Thoracic aorta (tissue), 2 donors: ENCODE results near the gene PIGU. TPM values are rescaled to one million over a fixed set of nuclear protein-coding genes. Genes with fewer than 3 reads are reported as not detected.

Experiments used
- ATAC-seq: fragments of 150-250 bp; one replicate; pipeline ENCODE4 v1.8.0; 2017; ENCODE audit warnings: low read depth; ENCODE audit not compliant: insufficient number of reproducible peaks, low FRiP score
- DNase-seq: peaks from one replicate; pipeline ENCODE4 v3.0.0-alpha.2; 2020; ENCODE audit warnings: low spot score
- H3K27ac ChIP-seq, 2 donors: fragments of 200-600 bp; sonication (generic); 1 replicate in 1 of 2; 2 replicates in 1 of 2; pipeline ENCODE4 v1.5.1; 2016; ENCODE audit warnings: mild to moderate bottlenecking in 2 of 2, moderate library complexity in 2 of 2
- H3K27me3 ChIP-seq: fragments of 200-600 bp; sonication (generic); replicated peaks from 2 replicates; pipeline ENCODE4 v1.6.0; 2016; ENCODE audit warnings: mild to moderate bottlenecking; ENCODE audit not compliant: insufficient read depth
- H3K36me3 ChIP-seq: fragments of 200-600 bp; sonication (generic); one replicate; pipeline ENCODE4 v1.5.1; 2016
- H3K4me1 ChIP-seq, 2 donors: fragments of 200-600 bp; sonication (generic); 1 replicate in 1 of 2; 2 replicates in 1 of 2; pipeline versions ENCODE4 v1.5.1 to v1.6.0; 2016; ENCODE audit warnings: low read depth in 2 of 2, mild to moderate bottlenecking in 1 of 2; ENCODE audit not compliant: control insufficient read depth in 1 of 2
- H3K4me3 ChIP-seq: fragments of 200-600 bp; sonication (generic); 2 replicates; pipeline ENCODE4 v1.5.1; 2016; ENCODE audit warnings: mild to moderate bottlenecking
- H3K9me3 ChIP-seq: fragments of 200-600 bp; sonication (generic); 2 replicates; pipeline ENCODE4 v1.5.1; 2016
- CTCF ChIP-seq: fragments of 200-600 bp; sonication (generic); IDR thresholded peaks from one replicate; pipeline ENCODE4 v1.5.1; 2019; ENCODE audit warnings: antibody characterized with exemption
- total RNA-seq, 2 donors: library from RNA; depleted of rRNA; stranded (reverse); fragments of >200 nt; gene quantifications; one replicate each; pipeline versions ENCODE4 v1.1.0 to v1.2.3, GENCODE V29; 2016

The PIGU gene
- total RNA-seq, 2 donors from 2014 or later, result 10.2 to 10.4 TPM

- H3K27ac ChIP-seq, result peak overlapping the region in 1 of 2 donors; percentile 69
- peaks cover 22% of the 10 kb centered on the region for H3K36me3 ChIP-seq
- peaks cover 32 to 62% of the 10 kb centered on the region in 2 donors for H3K4me1 ChIP-seq
Observed at GRCh38 chr20:34527016-34527415, 149.9 kb downstream of the PIGU start.

GRCh38 chr20:34526466-34526865, 150.4 kb downstream of the PIGU start:
- DNase-seq, result no peak
- no peak for ATAC-seq
- H3K27ac ChIP-seq, result peak overlapping the region; percentile 35 to 69

More at GRCh38 chr20:34527016-34527415, 149.9 kb downstream of the PIGU start:
- Histone ChIP-seq H3K4me3 (no peak overlapping the region), H3K27me3 (no peaks in the 10 kb centered on the region), H3K9me3 (no peaks in the 10 kb centered on the region)
- no peak for TF ChIP-seq CTCF
- DNase-seq (no peak), ATAC-seq (no peak)

GRCh38 chr20:34525709-34526416, 151.0 kb downstream of the PIGU start:
- H3K4me1 ChIP-seq, result peaks cover 32 to 71% of the 10 kb centered on the region in 2 donors
- H3K4me3 ChIP-seq, result peak overlapping the region; percentile 35
- no peaks in the 10 kb centered on the region for H3K27me3 ChIP-seq
- H3K36me3 ChIP-seq, result peaks cover 22% of the 10 kb centered on the region
- ATAC-seq (peak; percentile 66), DNase-seq (peak; percentile 67)
- no peak for TF ChIP-seq CTCF
- H3K27ac ChIP-seq, result peak overlapping the region; percentile 35 to 69
- no peaks in the 10 kb centered on the region for H3K9me3 ChIP-seq

More at GRCh38 chr20:34526466-34526865, 150.4 kb downstream of the PIGU start:
- Histone ChIP-seq H3K4me3 (peak overlapping the region; percentile 35), H3K9me3 (no peaks in the 10 kb centered on the region), H3K27me3 (no peaks in the 10 kb centered on the region), H3K36me3 (peaks cover 22% of the 10 kb centered on the region), H3K4me1 (peaks cover 32 to 65% of the 10 kb centered on the region in 2 donors)
- no peak for TF ChIP-seq CTCF

GRCh38 chr20:34525342-34525708, 151.6 kb downstream of the PIGU start:
- Histone ChIP-seq H3K36me3 (peaks cover 17% of the 10 kb centered on the region), H3K4me3 (no peak overlapping the region), H3K9me3 (no peaks in the 10 kb centered on the region), H3K4me1 (peaks cover 38 to 73% of the 10 kb centered on the region in 2 donors), H3K27me3 (no peaks in the 10 kb centered on the region), H3K27ac (peak overlapping the region; percentile 35 to 69)
- DNase-seq (no peak), ATAC-seq (no peak)
- no peak for TF ChIP-seq CTCF

GRCh38 chr20:34524426-34524825, 152.5 kb downstream of the PIGU start:
- ATAC-seq (no peak), DNase-seq (no peak)
- H3K9me3 ChIP-seq, result no peaks in the 10 kb centered on the region
- H3K4me3 ChIP-seq, result no peak overlapping the region
- peak overlapping the region in 1 of 2 donors; percentile 0 for H3K27ac ChIP-seq
- peaks cover 38 to 66% of the 10 kb centered on the region in 2 donors for H3K4me1 ChIP-seq
- no peak for TF ChIP-seq CTCF
- H3K27me3 ChIP-seq, result no peaks in the 10 kb centered on the region
- H3K36me3 ChIP-seq, result peaks cover 15% of the 10 kb centered on the region
